Psoas muscle (tissue), 8 donors: ENCODE data around the gene COPS9. TPM values are rescaled to one million over a fixed set of nuclear protein-coding genes. Genes with fewer than 3 reads are reported as not detected.

Source experiments
- ATAC-seq, 4 donors: fragments of 200-7000 bp; cut with Tn5 transposase; one replicate each; pipeline ENCODE4 v1.9.1; 2020; ENCODE audit warnings: moderate library complexity in 3 of 4, mild to moderate bottlenecking in 2 of 4
- DNase-seq, 2 donors: peaks; one replicate each; pipeline ENCODE4 v3.0.0-alpha.2; 2020
- H3K27ac ChIP-seq: fragments of 200-600 bp; one replicate; pipeline ENCODE4 v1.8.0; 2022
- H3K27me3 ChIP-seq, 3 donors: fragments of 200-600 bp in 1 of 3; one replicate each; pipeline versions ENCODE4 v1.6.1 to v1.8.0; 2013 to 2022; ENCODE audit warnings: low read length in 2 of 3, mild to moderate bottlenecking in 2 of 3, moderate library complexity in 1 of 3; ENCODE audit not compliant: insufficient read depth in 3 of 3
- H3K36me3 ChIP-seq, 2 donors: fragments of 200-600 bp in 1 of 2; one replicate each; pipeline versions ENCODE4 v1.6.1 to v1.8.0; 2013 to 2022; ENCODE audit warnings: low read depth in 1 of 2, mild to moderate bottlenecking in 1 of 2, moderate library complexity in 1 of 2; ENCODE audit not compliant: insufficient read depth in 1 of 2
- H3K4me1 ChIP-seq: fragments of 200-600 bp; one replicate; pipeline ENCODE4 v1.8.0; 2022
- H3K4me3 ChIP-seq: fragments of 200-600 bp; one replicate; pipeline ENCODE4 v1.8.0; 2022; ENCODE audit warnings: mild to moderate bottlenecking
- H3K9me3 ChIP-seq: fragments of 200-600 bp; one replicate; pipeline ENCODE4 v1.8.0; 2022
- WGBS, 3 donors: extraction: QIAGEN DNeasy Blood & Tissue Kit; methylation state at CpG; one replicate each; pipeline versions ENCODE4 v1.1.6 to v1.1.7; 2013; 5-methylcytosine and 5-hydroxymethylcytosine counted together
- intact Hi-C, 2 donors: fragments of 100-400 bp; cut with DNase I; formaldehyde crosslinking; loops; one replicate each; pipeline versions ENCODE4 v1.11.0 to v1.14.2; 2022
- polyA plus RNA-seq, 3 donors: library from polyadenylated mRNA; stranded (reverse); fragments of 200-250 nt; gene quantifications; one replicate each; pipeline ENCODE4 v1.2.3, GENCODE V29; 2013
- total RNA-seq, 4 donors: library from RNA; stranded (reverse); fragmentation: NEBNext Ultra II Directional in 2 of 4; extraction: Animal tissue kit (Norgen Biotek cat#: 25700) in 2 of 4; gene quantifications; one replicate each; pipeline versions ENCODE4 v1.2.1 to v1.2.4, GENCODE V29; 2021 to 2023
- TF ChIP-seq, protein P1 (sequence below): fragments of 200-600 bp; IDR thresholded peaks from one replicate; pipeline ENCODE4 v1.8.0; 2022; ENCODE audit warnings: antibody characterized with exemption
- donor health status: healthy with polysubstance abuse.
- donor health status: DM: no; HTN: no; CAD: no; lungs with moderate emphysema.
- donor health status: Bipolar disorder and iron deficiency.
- donor health status: healthy.
- donor health status: DM: yes; HTN: yes; CAD: no.
- donor health status: DM: no; HTN: no; CAD: no.
- donor health status: DM: no; HTN: no; CAD: no.
- donor health status: DM: yes; HTN: yes; CAD: no.

The COPS9 gene
- total and polyA plus RNA-seq, 7 donors: 136 to 597 (median 214) TPM

DNA sequence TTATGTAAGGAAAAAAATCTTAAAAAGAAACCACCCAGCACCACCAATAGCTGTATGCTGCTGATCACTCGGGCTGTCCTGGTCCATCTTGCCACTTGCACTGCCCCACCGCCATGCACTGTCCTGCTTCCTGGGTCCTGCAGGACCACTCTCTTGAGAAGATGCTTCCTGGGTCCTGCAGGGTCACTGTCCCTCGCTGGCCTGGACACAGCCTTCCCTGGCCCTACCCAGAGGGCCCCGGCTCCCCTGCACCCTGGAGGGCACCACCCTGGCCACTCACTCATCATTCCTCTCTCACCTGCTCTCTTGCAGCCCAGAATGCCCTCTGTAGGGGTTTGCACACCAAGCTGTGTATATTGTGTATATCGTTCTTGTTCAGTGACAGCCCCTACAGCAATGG is 6.8 kb upstream of the COPS9 start:
- TF ChIP-seq, protein P1, sequence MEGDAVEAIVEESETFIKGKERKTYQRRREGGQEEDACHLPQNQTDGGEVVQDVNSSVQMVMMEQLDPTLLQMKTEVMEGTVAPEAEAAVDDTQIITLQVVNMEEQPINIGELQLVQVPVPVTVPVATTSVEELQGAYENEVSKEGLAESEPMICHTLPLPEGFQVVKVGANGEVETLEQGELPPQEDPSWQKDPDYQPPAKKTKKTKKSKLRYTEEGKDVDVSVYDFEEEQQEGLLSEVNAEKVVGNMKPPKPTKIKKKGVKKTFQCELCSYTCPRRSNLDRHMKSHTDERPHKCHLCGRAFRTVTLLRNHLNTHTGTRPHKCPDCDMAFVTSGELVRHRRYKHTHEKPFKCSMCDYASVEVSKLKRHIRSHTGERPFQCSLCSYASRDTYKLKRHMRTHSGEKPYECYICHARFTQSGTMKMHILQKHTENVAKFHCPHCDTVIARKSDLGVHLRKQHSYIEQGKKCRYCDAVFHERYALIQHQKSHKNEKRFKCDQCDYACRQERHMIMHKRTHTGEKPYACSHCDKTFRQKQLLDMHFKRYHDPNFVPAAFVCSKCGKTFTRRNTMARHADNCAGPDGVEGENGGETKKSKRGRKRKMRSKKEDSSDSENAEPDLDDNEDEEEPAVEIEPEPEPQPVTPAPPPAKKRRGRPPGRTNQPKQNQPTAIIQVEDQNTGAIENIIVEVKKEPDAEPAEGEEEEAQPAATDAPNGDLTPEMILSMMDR: no peak
- DNase-seq (peak in 1 of 2 donors; percentile 39), ATAC-seq (no peak)
- H3K4me1 ChIP-seq: no peaks in the 10 kb centered on the region
- no peaks in the 10 kb centered on the region for H3K27me3 ChIP-seq
- no peak overlapping the region for H3K4me3 ChIP-seq
- H3K9me3 ChIP-seq: no peaks in the 10 kb centered on the region
- H3K36me3 ChIP-seq: no peaks in the 10 kb centered on the region
- WGBS, 3 donors: 87 to 91% (median 88%) methylated on average over 5 of the region's 5 CpGs
- no peak overlapping the region for H3K27ac ChIP-seq
- intact Hi-C loops: loop anchor here in 1 of 2 donors (1.0 to 10.0 kb wide), 2 partner anchors 82 to 208 kb away; no protein-coding TSS in a partner anchor

DNA sequence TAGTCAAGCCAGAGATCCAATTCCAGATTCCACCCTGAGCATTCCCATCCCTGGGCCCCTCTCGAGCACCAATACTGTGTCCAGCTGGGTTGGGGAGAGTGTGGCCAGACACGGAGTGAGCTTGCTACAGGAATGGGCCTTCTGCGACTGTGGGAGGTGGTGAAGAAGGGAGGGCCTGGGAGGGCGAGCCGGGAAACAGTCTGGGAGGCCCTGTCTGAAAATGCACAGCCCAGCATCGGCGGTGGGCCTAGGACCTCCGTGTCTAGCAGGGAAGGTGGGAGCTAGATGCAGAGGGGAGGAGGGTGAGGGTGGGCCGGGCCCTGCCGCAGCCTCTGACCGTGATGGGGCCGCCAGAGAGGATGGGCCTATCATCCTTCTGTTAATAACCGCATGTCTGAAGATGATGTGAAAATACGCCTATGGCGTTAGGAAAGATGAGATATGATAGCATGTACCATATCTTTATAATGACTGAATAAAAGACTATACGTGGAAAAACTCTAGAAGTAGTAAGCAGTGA is 6.2 kb upstream of the COPS9 start:
- no peaks in the 10 kb centered on the region for H3K4me1 ChIP-seq
- ATAC-seq (no peak), DNase-seq (peak in 1 of 2 donors; percentile 39)
- H3K27ac ChIP-seq: no peak overlapping the region
- no peaks in the 10 kb centered on the region for H3K9me3 ChIP-seq
- H3K36me3 ChIP-seq: no peaks in the 10 kb centered on the region
- TF ChIP-seq, protein P1: no peak
- 86 to 92% (median 88%) methylated on average over 16 of the region's 16 CpGs for WGBS, 3 donors
- H3K4me3 ChIP-seq: no peak overlapping the region
- H3K27me3 ChIP-seq: no peaks in the 10 kb centered on the region
- intact Hi-C loops: loop anchor here in 1 of 2 donors (10.0 kb wide), 1 partner anchor 208 kb away; no protein-coding TSS in a partner anchor

DNA sequence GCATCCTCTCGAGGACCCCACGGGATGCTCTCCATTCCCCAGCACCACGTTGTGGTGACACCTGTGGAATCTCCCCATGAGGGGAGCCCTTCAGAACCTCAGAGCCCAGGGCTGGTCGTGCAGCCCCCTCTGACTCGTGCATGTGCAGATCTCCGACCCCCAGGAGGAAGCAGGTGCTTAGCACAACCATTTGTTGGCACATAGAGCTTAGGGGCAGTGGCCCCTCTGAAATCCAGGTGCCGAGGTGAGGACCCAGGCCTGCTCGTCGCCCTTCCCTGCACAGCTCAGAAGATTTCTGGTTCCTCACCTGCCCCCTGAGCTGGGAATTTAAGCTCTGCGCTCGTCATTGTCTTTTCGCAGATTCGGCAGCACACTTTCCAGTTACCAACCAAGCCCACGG is 5.6 kb upstream of the COPS9 start:
- DNase-seq (peak in 1 of 2 donors; percentile 22), ATAC-seq (no peak)
- intact Hi-C loops: loop anchor here in 1 of 2 donors (10.0 kb wide), 1 partner anchor 207 kb away; no protein-coding TSS in a partner anchor
- Histone ChIP-seq H3K9me3 (no peaks in the 10 kb centered on the region), H3K4me3 (no peak overlapping the region), H3K27me3 (no peaks in the 10 kb centered on the region), H3K4me1 (no peaks in the 10 kb centered on the region), H3K36me3 (no peaks in the 10 kb centered on the region), H3K27ac (no peak overlapping the region)
- TF ChIP-seq, protein P1: no peak
- 81 to 85% (median 83%) methylated on average over 14 of the region's 14 CpGs for WGBS, 3 donors

DNA sequence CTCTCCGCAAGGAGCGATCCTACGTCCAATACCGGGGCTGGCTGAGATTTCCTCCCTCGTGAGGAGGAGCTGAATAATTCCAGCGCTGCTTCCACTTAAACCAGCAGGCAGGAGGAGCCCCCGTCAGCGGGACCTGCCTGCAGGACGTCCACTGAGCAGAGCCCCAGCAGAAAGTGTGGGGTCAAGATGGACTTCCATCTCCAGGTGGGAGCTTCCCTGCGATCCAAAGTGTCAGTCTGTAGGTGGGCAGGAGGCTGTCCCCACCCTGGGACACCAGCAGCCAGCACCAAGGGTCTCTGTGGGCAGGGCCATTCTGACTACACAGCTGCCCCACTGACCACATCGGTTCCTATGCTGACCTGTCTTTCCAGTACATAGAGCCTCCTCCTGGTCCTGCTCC is 4.8 kb upstream of the COPS9 start:
- intact Hi-C loops: loop anchor here in 1 of 2 donors (10.0 kb wide), 1 partner anchor 206 kb away; no protein-coding TSS in a partner anchor
- WGBS, 3 donors: 54 to 68% (median 63%) methylated on average over 11 of the region's 11 CpGs
- H3K36me3 ChIP-seq: no peaks in the 10 kb centered on the region
- H3K9me3 ChIP-seq: no peaks in the 10 kb centered on the region
- no peak overlapping the region for H3K27ac ChIP-seq
- DNase-seq: peak in 1 of 2 donors; percentile 26
- no peaks in the 10 kb centered on the region for H3K4me1 ChIP-seq
- TF ChIP-seq, protein P1: no peak
- no peak for ATAC-seq
- H3K27me3 ChIP-seq: no peaks in the 10 kb centered on the region
- H3K4me3 ChIP-seq: no peak overlapping the region
